ENCODE measurements around the gene ITGA11.

DNA sequence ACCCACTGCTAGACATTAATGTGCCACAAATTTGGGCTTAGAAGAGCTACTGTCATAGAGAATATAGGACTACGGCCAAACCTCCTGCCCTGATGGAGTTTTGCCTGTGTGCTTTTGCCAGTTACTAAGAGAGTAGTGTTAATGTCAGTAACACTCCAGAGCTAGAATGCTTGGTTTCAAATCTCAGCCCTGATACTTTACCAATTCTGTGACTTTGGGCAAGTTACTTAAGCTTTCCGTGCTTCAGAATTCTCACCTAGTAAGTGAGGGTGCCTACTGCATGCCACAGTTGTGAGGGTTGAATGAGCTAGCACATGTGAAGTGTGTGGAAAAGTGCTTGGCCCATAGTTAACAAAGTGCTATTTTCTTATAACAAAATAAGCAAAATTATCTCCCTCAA is 10.9 kb upstream of the ITGA11 start:
- no peak for TF ChIP-seq POLR2A (IDR thresholded peaks at IDR 0.05; ENCODE audit: low read depth, low read length)
- no peak for TF ChIP-seq RFX5 (IDR thresholded peaks at IDR 0.05; ENCODE audit: low read depth, low read length)
- TF ChIP-seq SMC3 (IDR thresholded peaks at IDR 0.05; ENCODE audit: low read depth, low read length): no peak
- TF ChIP-seq, protein P1, sequence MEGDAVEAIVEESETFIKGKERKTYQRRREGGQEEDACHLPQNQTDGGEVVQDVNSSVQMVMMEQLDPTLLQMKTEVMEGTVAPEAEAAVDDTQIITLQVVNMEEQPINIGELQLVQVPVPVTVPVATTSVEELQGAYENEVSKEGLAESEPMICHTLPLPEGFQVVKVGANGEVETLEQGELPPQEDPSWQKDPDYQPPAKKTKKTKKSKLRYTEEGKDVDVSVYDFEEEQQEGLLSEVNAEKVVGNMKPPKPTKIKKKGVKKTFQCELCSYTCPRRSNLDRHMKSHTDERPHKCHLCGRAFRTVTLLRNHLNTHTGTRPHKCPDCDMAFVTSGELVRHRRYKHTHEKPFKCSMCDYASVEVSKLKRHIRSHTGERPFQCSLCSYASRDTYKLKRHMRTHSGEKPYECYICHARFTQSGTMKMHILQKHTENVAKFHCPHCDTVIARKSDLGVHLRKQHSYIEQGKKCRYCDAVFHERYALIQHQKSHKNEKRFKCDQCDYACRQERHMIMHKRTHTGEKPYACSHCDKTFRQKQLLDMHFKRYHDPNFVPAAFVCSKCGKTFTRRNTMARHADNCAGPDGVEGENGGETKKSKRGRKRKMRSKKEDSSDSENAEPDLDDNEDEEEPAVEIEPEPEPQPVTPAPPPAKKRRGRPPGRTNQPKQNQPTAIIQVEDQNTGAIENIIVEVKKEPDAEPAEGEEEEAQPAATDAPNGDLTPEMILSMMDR (conservative IDR thresholded peaks at IDR 0.05; ENCODE audit: low read depth, low read length): no peak
- TF ChIP-seq CEBPB (IDR thresholded peaks at IDR 0.05; ENCODE audit: low read depth, low read length): no peak
- TF ChIP-seq RCOR1 (IDR thresholded peaks at IDR 0.05; ENCODE audit: insufficient replicate concordance, low read length): no peak
- no peak for TF ChIP-seq MXI1 (IDR thresholded peaks at IDR 0.05; ENCODE audit: borderline replicate concordance, low read depth, low read length)
- TF ChIP-seq, protein P2, sequence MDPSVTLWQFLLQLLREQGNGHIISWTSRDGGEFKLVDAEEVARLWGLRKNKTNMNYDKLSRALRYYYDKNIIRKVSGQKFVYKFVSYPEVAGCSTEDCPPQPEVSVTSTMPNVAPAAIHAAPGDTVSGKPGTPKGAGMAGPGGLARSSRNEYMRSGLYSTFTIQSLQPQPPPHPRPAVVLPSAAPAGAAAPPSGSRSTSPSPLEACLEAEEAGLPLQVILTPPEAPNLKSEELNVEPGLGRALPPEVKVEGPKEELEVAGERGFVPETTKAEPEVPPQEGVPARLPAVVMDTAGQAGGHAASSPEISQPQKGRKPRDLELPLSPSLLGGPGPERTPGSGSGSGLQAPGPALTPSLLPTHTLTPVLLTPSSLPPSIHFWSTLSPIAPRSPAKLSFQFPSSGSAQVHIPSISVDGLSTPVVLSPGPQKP (IDR thresholded peaks at IDR 0.05; ENCODE audit: borderline replicate concordance, low read depth, low read length): no peak
- TF ChIP-seq NFE2L2 (IDR thresholded peaks at IDR 0.05; ENCODE audit: low read depth, low read length): no peak
- TF ChIP-seq, protein P3, sequence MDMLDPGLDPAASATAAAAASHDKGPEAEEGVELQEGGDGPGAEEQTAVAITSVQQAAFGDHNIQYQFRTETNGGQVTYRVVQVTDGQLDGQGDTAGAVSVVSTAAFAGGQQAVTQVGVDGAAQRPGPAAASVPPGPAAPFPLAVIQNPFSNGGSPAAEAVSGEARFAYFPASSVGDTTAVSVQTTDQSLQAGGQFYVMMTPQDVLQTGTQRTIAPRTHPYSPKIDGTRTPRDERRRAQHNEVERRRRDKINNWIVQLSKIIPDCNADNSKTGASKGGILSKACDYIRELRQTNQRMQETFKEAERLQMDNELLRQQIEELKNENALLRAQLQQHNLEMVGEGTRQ (IDR thresholded peaks at IDR 0.05; ENCODE audit: low read depth, low read length): no peak
- TF ChIP-seq MAFK (IDR thresholded peaks at IDR 0.05; ENCODE audit: low read depth, low read length): no peak
- TF ChIP-seq CHD1 (IDR thresholded peaks at IDR 0.05; ENCODE audit: low read depth, low read length): no peak

All from IMR-90 (cell line).